Epithelial cell of esophagus (primary cell): ENCODE measurements around the gene GRK5.

ENCODE experiments used
- DNase-seq: peaks from one replicate; pipeline ENCODE4 v3.0.0; 2010; ENCODE audit warnings: low read depth
- H3K4me3 ChIP-seq: 2 replicates; pipeline ENCODE4 v1.5.1; 2011; ENCODE audit warnings: mild to moderate bottlenecking, low read length, control low read depth
- CTCF ChIP-seq: IDR thresholded peaks from 2 replicates; pipeline ENCODE4 v1.5.1; 2011; ENCODE audit warnings: low read depth, mild to moderate bottlenecking, low read length, control low read depth, inconsistent platforms; ENCODE audit not compliant: insufficient read depth; ENCODE audit errors: missing control alignments

The GRK5 gene

GRCh38 chr10:119494236-119495020 is 287.1 kb downstream of the GRK5 start:
- no peak overlapping the region for H3K4me3 ChIP-seq
- no peak for DNase-seq
- no peak for TF ChIP-seq CTCF

- H3K4me3 ChIP-seq: no peak overlapping the region
- no peak for DNase-seq
- TF ChIP-seq CTCF: no peak
Observed at GRCh38 chr10:119495021-119495505, 287.7 kb downstream of the GRK5 start.

GRCh38 chr10:119495545-119495944 is 288.2 kb downstream of the GRK5 start:
- no peak for DNase-seq
- TF ChIP-seq CTCF: no peak
- H3K4me3 ChIP-seq: no peak overlapping the region

GRCh38 chr10:119496273-119496672 is 288.9 kb downstream of the GRK5 start:
- no peak for TF ChIP-seq CTCF
- no peak for DNase-seq
- no peak overlapping the region for H3K4me3 ChIP-seq

- H3K4me3 ChIP-seq: no peak overlapping the region
- DNase-seq: no peak
- no peak for TF ChIP-seq CTCF
Observed at GRCh38 chr10:119497243-119497642, 289.9 kb downstream of the GRK5 start.

GRCh38 chr10:119498889-119499676 is 291.7 kb downstream of the GRK5 start:
- H3K4me3 ChIP-seq: no peak overlapping the region
- no peak for TF ChIP-seq CTCF
- DNase-seq: no peak
